ENCODE measurements around the gene TRIM66.

GRCh38 chr11:8706673-8707432 is 24.4 kb upstream of the TRIM66 start:
- TF ChIP-seq, protein P1, sequence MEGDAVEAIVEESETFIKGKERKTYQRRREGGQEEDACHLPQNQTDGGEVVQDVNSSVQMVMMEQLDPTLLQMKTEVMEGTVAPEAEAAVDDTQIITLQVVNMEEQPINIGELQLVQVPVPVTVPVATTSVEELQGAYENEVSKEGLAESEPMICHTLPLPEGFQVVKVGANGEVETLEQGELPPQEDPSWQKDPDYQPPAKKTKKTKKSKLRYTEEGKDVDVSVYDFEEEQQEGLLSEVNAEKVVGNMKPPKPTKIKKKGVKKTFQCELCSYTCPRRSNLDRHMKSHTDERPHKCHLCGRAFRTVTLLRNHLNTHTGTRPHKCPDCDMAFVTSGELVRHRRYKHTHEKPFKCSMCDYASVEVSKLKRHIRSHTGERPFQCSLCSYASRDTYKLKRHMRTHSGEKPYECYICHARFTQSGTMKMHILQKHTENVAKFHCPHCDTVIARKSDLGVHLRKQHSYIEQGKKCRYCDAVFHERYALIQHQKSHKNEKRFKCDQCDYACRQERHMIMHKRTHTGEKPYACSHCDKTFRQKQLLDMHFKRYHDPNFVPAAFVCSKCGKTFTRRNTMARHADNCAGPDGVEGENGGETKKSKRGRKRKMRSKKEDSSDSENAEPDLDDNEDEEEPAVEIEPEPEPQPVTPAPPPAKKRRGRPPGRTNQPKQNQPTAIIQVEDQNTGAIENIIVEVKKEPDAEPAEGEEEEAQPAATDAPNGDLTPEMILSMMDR (IDR thresholded peaks at IDR 0.05) = no peak
- TF ChIP-seq POLR2A (IDR thresholded peaks at IDR 0.05) = no peak
